NCI-H146 (cell line): ENCODE measurements around the gene PAQR8.

Experiments used
- DNase-seq: peaks from one replicate; lab custom pipeline; 2025; lab: John Stamatoyannopoulos, UW

Gene PAQR8

GRCh38 chr6:52361945-52362442, at the start of gene PAQR8:
Gene PAQR8, plus strand, starts transcription at chr6:52362151. Its CDS starts 41,063 bp downstream, at chr6:52403214.
- DNase-seq: peak; percentile 73

GRCh38 chr6:52312461-52312860, 49.5 kb upstream of the PAQR8 start:
- DNase-seq: no peak

DNA sequence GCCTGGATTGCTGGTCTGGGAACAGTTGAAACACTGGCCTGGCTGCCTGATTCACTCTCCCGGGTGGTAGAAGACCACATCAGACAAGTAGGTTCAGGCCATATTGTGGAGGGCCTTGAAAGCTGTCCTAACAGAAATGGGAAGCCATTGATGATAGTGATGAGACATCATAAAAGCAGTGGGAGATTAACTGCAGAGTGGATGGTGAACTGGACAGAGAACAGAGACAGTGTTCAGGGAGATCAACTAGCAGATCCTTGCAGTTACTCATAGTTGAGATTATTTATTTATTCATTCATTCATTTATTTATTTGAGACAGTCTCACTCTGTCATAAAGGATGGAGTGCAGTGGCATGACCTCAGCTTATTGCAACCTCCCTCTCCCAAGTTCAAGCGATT, 47.2 kb upstream of the PAQR8 start:
- no peak for DNase-seq

- no peak for DNase-seq
These were observed 44.7 kb upstream of the PAQR8 start for GRCh38 chr6:52317211-52317610.

DNA sequence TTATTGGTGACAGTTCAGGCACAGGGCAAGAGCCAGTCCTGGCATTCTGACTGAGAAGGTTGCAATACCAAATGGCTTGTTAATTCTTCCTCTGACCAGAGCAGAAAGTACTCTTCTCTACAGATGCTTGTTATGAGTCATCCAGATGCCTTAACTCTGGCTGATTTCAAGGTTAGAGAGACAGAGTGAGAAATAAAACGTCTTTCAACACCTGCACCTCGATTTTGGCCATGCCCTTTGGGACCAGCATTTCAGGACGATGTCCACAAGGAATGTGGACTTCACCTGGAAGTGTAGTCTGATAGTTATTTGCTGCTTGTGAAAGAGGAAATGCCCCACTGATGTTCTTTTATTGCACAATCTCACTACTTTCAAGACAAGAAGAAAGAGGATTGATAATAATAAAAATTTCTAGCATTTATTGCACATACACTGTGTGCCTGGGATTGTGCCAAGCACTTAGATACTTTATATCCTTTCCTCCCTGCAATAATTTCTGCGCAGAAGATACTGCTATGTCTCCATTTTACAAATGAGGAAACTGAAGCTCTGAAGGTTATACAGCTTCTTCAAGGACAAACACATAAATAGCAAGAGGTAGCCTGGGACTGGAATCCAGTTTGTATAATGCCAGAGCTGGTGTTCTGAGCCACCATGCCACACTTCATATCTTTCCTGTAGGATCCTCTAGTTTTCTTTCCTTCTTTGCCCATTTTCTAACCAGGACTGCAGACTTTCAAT, 43.9 kb upstream of the PAQR8 start:
- no peak for DNase-seq

GRCh38 chr6:52324189-52324588, 37.8 kb upstream of the PAQR8 start:
- DNase-seq: no peak

DNA sequence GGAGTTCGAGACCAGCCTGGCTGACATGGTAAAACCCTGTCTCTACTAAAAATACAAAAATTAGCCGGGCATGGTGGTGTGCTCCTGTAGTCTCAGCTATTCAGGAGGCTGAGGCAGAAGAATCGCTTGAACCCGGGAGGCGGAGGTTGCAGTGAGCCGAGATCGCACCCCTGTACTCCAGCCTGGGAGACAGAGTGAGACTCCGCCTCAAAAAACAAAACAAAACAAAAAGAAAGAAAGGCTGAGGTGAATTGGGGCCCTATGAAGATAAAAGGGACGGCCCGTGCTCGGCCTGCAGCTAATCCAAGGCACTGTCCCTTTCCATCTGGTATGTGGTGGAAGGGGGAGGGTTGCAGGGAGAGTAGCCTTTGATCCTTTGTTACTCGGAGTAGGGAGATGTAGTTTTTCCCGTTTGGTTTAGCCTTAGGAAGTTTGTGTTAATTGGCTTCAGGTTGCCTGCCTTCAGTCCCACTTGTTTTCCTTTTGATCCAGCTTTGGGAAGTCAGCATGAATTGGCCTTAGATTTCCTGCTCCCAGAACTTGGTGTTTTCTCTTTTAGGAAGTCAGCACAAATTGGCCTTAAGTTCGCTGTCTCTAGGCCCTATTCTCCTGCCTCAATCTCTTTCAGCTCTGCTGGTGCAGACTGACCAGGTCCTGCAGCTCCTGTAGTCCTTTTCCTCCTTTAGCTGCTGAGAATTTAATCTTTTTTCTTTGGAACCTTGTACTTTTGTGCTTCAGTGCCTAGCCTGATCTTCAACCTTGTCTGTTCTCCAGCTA, 36.1 kb upstream of the PAQR8 start:
- DNase-seq: no peak

DNA sequence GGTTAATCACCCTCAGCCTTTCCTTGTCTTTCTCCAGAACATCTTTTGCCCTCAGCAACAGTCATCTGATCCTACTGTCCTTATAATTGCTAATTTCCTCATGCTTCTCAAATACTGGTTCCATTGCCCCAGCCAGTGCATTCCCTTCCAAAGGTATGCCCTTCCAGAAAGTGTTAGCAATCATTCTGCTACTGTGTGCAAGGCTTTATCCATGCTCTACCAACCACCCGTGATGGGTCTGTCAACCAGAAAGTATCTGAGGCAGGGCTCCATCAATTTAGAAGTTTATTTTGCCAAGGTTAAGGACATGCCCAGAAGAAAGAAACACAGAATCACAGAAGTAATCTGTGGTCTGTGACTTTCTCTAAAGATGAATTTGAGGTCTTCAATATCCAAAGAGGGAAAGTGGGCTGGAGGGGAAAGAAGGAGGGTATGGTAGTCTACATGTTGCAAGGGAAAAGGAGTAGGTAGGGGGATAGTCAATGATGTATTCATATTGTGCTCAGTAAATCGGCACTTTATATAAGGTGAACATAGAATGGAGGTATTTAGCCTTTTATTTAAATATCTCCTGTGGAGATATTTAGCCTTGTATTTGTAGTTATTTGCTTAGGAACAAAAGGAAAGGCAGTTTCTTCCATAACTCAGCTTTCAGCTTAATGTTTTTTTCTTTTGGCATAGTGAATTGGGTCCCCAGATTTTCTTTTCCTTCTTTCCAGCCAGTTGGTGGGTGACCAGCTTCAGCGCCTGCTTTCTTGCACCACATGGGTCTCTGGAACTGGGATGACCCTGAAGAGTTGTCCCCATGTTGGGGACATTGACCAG, 35.2 kb upstream of the PAQR8 start:
- DNase-seq: no peak

DNA sequence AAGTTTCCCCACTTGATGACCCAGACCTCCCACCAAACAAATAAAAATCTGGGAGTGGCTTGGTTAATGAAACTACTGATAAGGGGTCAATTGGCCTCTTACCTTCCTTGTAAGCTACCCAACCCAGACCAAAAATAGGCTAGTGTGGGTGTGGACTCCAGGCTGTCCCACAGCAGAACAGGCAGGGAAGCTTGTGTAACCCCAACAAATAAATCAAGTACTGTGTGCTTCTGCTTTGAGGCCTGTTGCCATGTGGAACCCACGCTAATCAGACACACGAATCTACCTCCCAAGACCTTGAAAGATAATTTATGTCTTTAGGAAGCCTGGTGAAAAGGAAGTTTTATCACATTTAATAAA, 33.7 kb upstream of the PAQR8 start:
- no peak for DNase-seq

DNA sequence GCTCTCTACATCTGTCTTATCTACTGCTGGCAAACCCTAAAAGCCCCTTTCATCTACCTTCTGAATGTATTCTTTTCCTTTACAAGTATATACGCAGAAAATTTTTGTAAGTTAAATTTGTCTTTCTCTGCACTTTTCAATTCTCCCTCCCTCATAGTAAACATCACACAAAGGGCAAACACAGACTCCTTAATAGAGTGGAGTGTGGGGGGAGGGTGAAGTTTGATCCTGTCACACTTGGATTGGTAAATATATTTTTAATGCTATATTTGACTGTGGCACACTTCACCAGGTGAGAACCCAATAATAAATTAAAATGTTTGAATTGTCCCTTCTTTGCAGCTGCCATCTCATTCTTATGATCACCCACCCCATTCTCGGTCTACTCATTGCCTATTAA, 33.2 kb upstream of the PAQR8 start:
- peak; percentile 50 for DNase-seq

- no peak for DNase-seq
These were observed 31.5 kb upstream of the PAQR8 start for GRCh38 chr6:52330470-52330869.

DNA sequence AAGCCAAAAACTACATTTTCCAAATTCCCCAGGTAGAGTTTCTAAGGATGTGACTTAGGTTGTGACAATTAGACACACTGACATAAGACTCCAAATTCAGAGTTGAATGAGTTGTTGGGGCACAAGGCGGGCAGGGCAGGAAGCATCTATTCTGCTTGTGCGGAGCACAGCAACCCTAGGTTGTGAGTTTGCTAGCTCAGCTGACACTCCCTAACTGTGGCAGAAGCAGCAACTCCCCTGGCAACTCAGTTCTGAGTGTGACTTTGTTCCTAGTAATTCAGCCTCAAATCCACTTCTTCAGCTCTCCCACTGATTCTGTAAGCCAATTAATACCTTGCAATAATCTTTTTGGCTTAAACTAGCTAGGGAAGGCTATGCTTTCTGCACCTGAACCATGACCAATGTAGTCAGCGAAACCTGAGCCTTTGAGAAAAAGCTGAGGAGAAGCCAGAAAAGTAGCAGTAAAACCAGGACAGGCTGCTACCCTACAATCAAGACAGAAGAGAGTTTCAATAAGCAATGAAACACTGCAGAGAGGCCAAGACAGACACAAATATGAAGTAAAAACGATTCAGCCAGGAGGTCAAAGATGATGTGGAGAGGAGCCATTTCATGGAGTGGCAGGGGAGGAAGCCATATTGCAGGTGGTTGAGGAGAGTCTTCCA, 30.0 kb upstream of the PAQR8 start:
- DNase-seq: no peak

DNA sequence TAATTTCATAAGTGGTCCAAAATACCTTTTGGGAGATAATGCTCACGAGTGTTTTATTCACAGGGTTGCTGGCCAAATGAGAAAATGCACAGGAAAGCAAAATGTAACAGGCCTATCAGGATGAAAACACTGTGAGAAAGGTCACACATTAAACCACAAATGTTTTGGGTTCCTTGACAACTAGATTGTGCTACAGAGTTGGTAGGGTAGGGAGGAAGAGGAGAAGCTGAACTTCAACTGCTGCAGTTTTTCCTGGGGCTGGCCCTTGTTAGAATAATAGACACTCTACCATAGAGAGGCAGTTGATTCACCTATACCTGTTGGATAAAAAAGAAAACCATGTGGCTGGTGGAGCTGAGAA, 28.1 kb upstream of the PAQR8 start:
- no peak for DNase-seq

DNA sequence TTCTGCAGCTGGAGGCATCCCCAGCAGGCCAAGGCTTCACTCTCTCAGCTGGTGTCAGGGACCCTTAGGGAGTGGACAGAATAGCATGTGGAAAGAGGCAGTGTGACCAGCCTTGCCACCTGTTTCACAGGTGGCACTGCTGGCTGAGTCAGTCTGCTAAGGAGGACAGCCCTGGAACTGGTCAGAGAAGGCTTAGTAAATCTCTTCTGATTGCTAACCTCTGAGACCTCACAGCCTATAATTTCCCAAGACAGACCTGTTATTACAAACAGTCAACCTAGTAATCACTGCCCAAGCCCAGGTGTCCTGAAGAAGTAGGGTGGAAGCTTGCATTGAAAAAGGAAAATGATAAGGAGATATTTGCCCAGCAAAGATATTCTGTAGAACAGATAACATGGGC, 26.4 kb upstream of the PAQR8 start:
- peak; percentile 46 for DNase-seq

GRCh38 chr6:52336919-52337561, 24.9 kb upstream of the PAQR8 start:
- DNase-seq: no peak

GRCh38 chr6:52337633-52338290, 24.2 kb upstream of the PAQR8 start:
- DNase-seq: no peak

DNA sequence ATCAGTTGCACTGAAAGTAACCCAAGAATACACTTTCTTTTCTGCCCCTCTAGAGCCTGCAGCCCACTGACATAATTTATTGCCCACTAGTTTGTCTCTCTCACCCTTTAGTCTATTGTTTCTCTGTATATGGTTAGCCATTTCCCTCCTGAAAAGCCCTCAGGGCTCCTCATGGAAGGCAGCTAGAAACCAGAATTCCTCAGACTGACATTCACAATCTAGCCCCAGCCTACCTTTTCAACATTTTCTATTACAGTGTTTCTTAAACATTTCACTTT, 21.4 kb upstream of the PAQR8 start:
- DNase-seq: no peak

DNA sequence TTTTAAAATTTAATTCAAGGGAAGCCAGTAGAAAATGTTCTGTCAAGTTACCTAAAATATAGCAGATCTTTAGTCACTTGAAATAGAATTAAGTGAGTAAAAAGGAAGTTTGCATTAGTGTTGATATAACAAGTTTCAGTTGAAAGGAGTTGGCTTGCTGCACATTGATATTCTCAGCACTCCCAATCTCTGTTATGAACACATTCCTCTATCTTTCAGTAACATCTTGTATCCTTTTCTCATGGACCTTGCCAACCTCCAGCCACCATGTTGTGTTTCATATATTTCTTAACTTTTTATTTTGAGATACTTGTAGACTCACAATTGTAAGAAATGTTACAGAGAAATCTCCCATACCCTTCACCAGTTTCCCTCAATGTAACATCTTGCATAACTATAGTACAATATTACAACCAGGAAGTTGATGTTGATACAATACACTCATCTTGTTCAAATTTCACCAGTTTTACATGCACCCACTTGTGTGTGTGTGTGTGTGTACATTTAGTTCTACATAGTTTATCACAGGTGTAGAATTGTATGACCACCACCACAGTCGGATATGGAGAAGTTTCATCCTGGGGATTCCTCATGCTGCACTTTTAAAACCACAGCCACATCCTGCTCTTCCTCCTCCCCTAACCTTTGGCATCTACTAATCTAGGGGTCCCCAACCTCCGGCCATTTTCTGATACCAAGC, 20.2 kb upstream of the PAQR8 start:
- DNase-seq: no peak

- DNase-seq: no peak
These were observed 16.6 kb upstream of the PAQR8 start for GRCh38 chr6:52345311-52345710.

DNA sequence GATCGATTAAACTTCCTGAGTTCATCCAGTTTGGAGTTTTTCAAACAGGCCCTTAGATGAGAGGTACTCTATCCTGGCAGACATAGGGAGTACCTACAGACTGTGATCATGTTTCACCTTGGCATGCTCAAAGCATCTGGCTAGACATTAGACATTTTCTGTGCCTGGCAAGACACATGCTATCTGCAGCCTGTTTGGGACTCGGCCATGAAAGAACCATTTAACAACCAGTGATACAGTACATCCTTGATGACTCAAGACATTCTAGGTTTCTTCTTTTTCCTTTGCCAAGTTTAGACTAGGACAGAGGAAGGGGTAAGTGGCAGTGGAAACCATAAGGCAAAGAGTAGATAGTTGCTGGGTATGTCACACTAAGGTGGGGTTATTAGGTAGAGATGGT, 15.4 kb upstream of the PAQR8 start:
- DNase-seq: no peak

DNA sequence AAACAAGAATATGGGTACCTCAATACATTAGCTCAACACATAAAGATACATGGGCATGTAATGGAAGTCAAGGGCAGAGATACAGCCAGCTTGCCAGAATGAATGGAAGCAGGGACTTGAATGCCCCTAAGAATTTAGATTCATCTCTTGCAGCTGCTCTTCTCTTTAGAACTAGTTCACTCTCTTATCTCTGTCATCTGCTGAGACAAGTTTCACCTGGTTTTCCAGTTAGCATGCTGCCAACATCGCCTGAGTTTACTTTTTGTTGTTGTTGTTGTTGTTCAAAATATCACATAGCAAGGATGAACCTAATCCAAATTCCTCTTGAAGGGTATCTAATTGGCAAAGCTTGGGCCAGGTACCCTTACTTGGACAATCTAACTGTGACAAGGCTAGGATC, 14.1 kb upstream of the PAQR8 start:
- no peak for DNase-seq
